ENCODE measurements around the gene IL22.

- TF ChIP-seq CTCF (IDR thresholded peaks at IDR 0.05) = no peak
- TF ChIP-seq EP300 (IDR thresholded peaks at IDR 0.05) = no peak
- TF ChIP-seq POLR2AphosphoS5 (IDR thresholded peaks at IDR 0.05) = no peak
These were observed 14.0 kb downstream of the IL22 start for GRCh38 chr12:68239309-68239982.
